Astrocyte of the cerebellum (primary cell): ENCODE measurements around the gene LAMB4.

ENCODE experiments used
- DNase-seq: peaks from one replicate; pipeline ENCODE4 v3.0.0-alpha.2; 2011; ENCODE audit warnings: low read depth
- H3K4me3 ChIP-seq: 2 replicates; pipeline ENCODE4 v1.5.1; 2011; ENCODE audit warnings: mild to moderate bottlenecking, low read depth, low read length, moderate library complexity
- CTCF ChIP-seq: IDR thresholded peaks from 2 replicates; pipeline ENCODE4 v1.5.1; 2012; ENCODE audit warnings: low read length, low read depth, moderate library complexity, mild to moderate bottlenecking; ENCODE audit errors: missing control alignments
- in situ Hi-C: cut with HindIII; loops from 2 replicates; pipeline ENCODE4 v1.10.0; 2017; ENCODE audit warnings: low sequenced_read_pairs

LAMB4 gene

GRCh38 chr7:108096996-108097395 is 33.2 kb downstream of the LAMB4 start:
- no peak for TF ChIP-seq CTCF
- in situ Hi-C loops = no loop called here

GRCh38 chr7:108094933-108095710 is 35.0 kb downstream of the LAMB4 start:
- H3K4me3 ChIP-seq = peak overlapping the region; percentile 4
- in situ Hi-C loops = loop anchor here (5.0 kb wide), 1 partner anchor 42 kb away; no protein-coding TSS in a partner anchor
- no peak for TF ChIP-seq CTCF
- DNase-seq = peak; percentile 93

More at GRCh38 chr7:108096996-108097395, 33.2 kb downstream of the LAMB4 start:
- no peak for DNase-seq
- no peak overlapping the region for H3K4me3 ChIP-seq

- no peak for TF ChIP-seq CTCF
- in situ Hi-C loops = loop anchor here (5.0 kb wide), 1 partner anchor 43 kb away; no protein-coding TSS in a partner anchor
- DNase-seq = peak; percentile 84
- H3K4me3 ChIP-seq = no peak overlapping the region
Measured at GRCh38 chr7:108094346-108094745, 35.8 kb downstream of the LAMB4 start.

- TF ChIP-seq CTCF = no peak
- in situ Hi-C loops = loop anchor here (5.0 kb wide), 1 partner anchor 43 kb away; no protein-coding TSS in a partner anchor
- H3K4me3 ChIP-seq = no peak overlapping the region
- no peak for DNase-seq
Measured at GRCh38 chr7:108093851-108094331, 36.3 kb downstream of the LAMB4 start.

GRCh38 chr7:108093341-108093740 is 36.8 kb downstream of the LAMB4 start:
- in situ Hi-C loops = loop anchor here (5.0 kb wide), 1 partner anchor 44 kb away; no protein-coding TSS in a partner anchor

GRCh38 chr7:108091461-108091831 is 38.7 kb downstream of the LAMB4 start:
- in situ Hi-C loops = loop anchor here (5.0 kb wide), 1 partner anchor 46 kb away; no protein-coding TSS in a partner anchor
- DNase-seq = no peak
- no peak overlapping the region for H3K4me3 ChIP-seq
- TF ChIP-seq CTCF = no peak

More at GRCh38 chr7:108093341-108093740, 36.8 kb downstream of the LAMB4 start:
- no peak for DNase-seq
- no peak overlapping the region for H3K4me3 ChIP-seq
- no peak for TF ChIP-seq CTCF
